NT2/D1 (cell line): ENCODE results near the gene ARL6IP4.

Experiments used
- SUZ12 ChIP-seq: IDR thresholded peaks from 2 replicates; pipeline ENCODE4 v1.6.1; 2011; ENCODE audit not compliant: insufficient read length, insufficient read depth; ENCODE audit errors: extremely low read depth
- YY1 ChIP-seq: IDR thresholded peaks from 2 replicates; pipeline ENCODE4 v1.6.1; 2011; ENCODE audit not compliant: insufficient read length, insufficient read depth
- ZNF274 ChIP-seq: IDR thresholded peaks from 2 replicates; pipeline ENCODE4 v1.6.1; 2011; ENCODE audit warnings: mild to moderate bottlenecking, low read depth, low read length

GRCh38 chr12:122984612-122985337 is 4.3 kb downstream of the ARL6IP4 start:
- TF ChIP-seq SUZ12 (no peak), YY1 (no peak), ZNF274 (no peak)
